B cell (primary cell): ENCODE data around the gene CCDC9B. TPM values are rescaled to one million over a fixed set of nuclear protein-coding genes. Genes with fewer than 3 reads are reported as not detected.

Experiments used
- ATAC-seq: fragments of 200-7000 bp; cut with Tn5 transposase; one replicate; pipeline ENCODE4 v1.10.0; 2021; ENCODE audit warnings: low read depth, mild to moderate bottlenecking, moderate number of reproducible peaks, moderate library complexity
- CTCF ChIA-PET: fragments of 350-600 bp; sonication (Branson Sonifier 250); formaldehyde crosslinking; loops from one replicate; lab custom pipeline; 2021; ENCODE audit warnings: antibody characterized with exemption, inconsistent platforms; lab: Charles Lee
- POLR2A ChIA-PET: fragments of 350-600 bp; sonication (Branson Sonifier 250); formaldehyde crosslinking; loops from one replicate; lab custom pipeline; 2021; ENCODE audit warnings: antibody characterized with exemption; lab: Charles Lee
- DNase-seq: peaks from one replicate; pipeline ENCODE4 v3.0.0; 2013
- H2AFZ ChIP-seq: 2 replicates; pipeline ENCODE4 v1.6.1; 2012; ENCODE audit warnings: mild to moderate bottlenecking, low read depth, low read length; ENCODE audit not compliant: insufficient read depth, poor library complexity, severe bottlenecking
- H3K27ac ChIP-seq, 2 donors: 1 replicate in 1 of 2; 2 replicates in 1 of 2; pipeline ENCODE4 v1.5.1; 2012 to 2013; ENCODE audit warnings: low read length in 2 of 2, mild to moderate bottlenecking in 2 of 2, moderate library complexity in 1 of 2
- H3K27me3 ChIP-seq, 4 experiments: fragments of 200-600 bp in 1 of 4; sonication (generic) in 1 of 4; replicated peaks in 1 of 4; 1 replicate in 2 of 4; 2 replicates in 2 of 4; pipeline versions ENCODE4 v1.6.1 to v1.7.0; 2013 to 2016; ENCODE audit warnings: low read length in 3 of 4, mild to moderate bottlenecking in 2 of 4, mixed read lengths in 1 of 4, moderate library complexity in 1 of 4; ENCODE audit not compliant: insufficient read depth in 4 of 4, control insufficient read depth in 3 of 4; ENCODE audit errors: control extremely low read depth in 1 of 4
- H3K36me3 ChIP-seq, 2 experiments: replicated peaks in 1 of 2; 1 replicate in 1 of 2; 2 replicates in 1 of 2; pipeline versions ENCODE4 v1.6.1 to v1.7.1; 2013; ENCODE audit warnings: low read length in 1 of 2; ENCODE audit not compliant: insufficient read depth in 2 of 2, control insufficient read depth in 1 of 2; ENCODE audit errors: control extremely low read depth in 1 of 2, extremely low read depth in 1 of 2
- H3K4me1 ChIP-seq, 2 donors: fragments of 200-600 bp in 1 of 2; sonication (generic) in 1 of 2; 1 replicate in 1 of 2; 2 replicates in 1 of 2; pipeline versions ENCODE4 v1.5.1 to v1.6.1; 2013 to 2017; ENCODE audit warnings: low read length in 2 of 2; ENCODE audit not compliant: control insufficient read depth in 2 of 2, insufficient read depth in 2 of 2
- H3K4me2 ChIP-seq: replicated peaks from 2 replicates; pipeline ENCODE3; 2012; ENCODE audit warnings: mild to moderate bottlenecking, low read depth, low read length; ENCODE audit not compliant: poor library complexity, severe bottlenecking
- H3K4me3 ChIP-seq, 5 experiments: fragments of 200-600 bp in 1 of 5; sonication (generic) in 1 of 5; 1 replicate in 3 of 5; 2 replicates in 2 of 5; pipeline versions ENCODE4 v1.5.1 to v1.7.0; 2011 to 2016; ENCODE audit warnings: low read length in 4 of 5, mild to moderate bottlenecking in 4 of 5, low read depth in 2 of 5, control low read depth in 1 of 5, moderate library complexity in 1 of 5; ENCODE audit not compliant: insufficient read depth in 1 of 5; ENCODE audit errors: control extremely low read depth in 1 of 5, extremely low read depth in 1 of 5
- H3K79me2 ChIP-seq: fragments of 200-600 bp; sonication (generic); one replicate; pipeline ENCODE4 v1.6.0; 2016; ENCODE audit warnings: low read length; ENCODE audit not compliant: control insufficient read depth, insufficient read depth
- H3K9ac ChIP-seq: fragments of 200-600 bp; sonication (generic); 2 replicates; pipeline ENCODE4 v1.6.1; 2017; ENCODE audit warnings: mild to moderate bottlenecking, low read length, moderate library complexity
- H3K9me3 ChIP-seq, 3 donors: one replicate each; pipeline versions ENCODE4 v1.6.1 to v1.7.1; 2013; ENCODE audit warnings: low read length in 2 of 3; ENCODE audit not compliant: control insufficient read depth in 2 of 3, insufficient read depth in 1 of 3; ENCODE audit errors: control extremely low read depth in 1 of 3
- H4K20me1 ChIP-seq: 2 replicates; pipeline ENCODE4 v1.6.0; 2012; ENCODE audit warnings: mild to moderate bottlenecking, low read length; ENCODE audit not compliant: insufficient read depth, control insufficient read depth, poor library complexity, severe bottlenecking
- H3K27ac Mint-ChIP-seq: one replicate; pipeline ENCODE4 v1.8.0; 2021; ENCODE audit warnings: mixed read lengths
- H3K27me3 Mint-ChIP-seq: one replicate; pipeline ENCODE4 v1.8.0; 2021; ENCODE audit warnings: mixed read lengths
- H3K4me1 Mint-ChIP-seq: one replicate; pipeline ENCODE4 v1.8.0; 2021; ENCODE audit warnings: mixed read lengths
- H3K4me3 Mint-ChIP-seq: one replicate; pipeline ENCODE4 v1.8.0; 2021; ENCODE audit warnings: mixed read lengths
- H3K9me3 Mint-ChIP-seq: one replicate; pipeline ENCODE4 v1.8.0; 2022; ENCODE audit warnings: mixed read lengths; ENCODE audit not compliant: insufficient read depth
- EZH2 ChIP-seq: IDR thresholded peaks from 2 replicates; pipeline ENCODE4 v1.6.1; 2012; ENCODE audit warnings: borderline replicate concordance, low read depth, mild to moderate bottlenecking, moderate library complexity, low read length; ENCODE audit not compliant: insufficient read depth, poor library complexity, severe bottlenecking
- WGBS: methylation state at CpG from one replicate; pipeline ENCODE4 v1.1.5; 2013; ENCODE audit warnings: missing lambda C conversion rate; ENCODE audit not compliant: insufficient coverage; 5-methylcytosine and 5-hydroxymethylcytosine counted together
- intact Hi-C: fragments of 100-400 bp; cut with micrococcal nuclease; formaldehyde crosslinking; loops from one replicate; pipeline ENCODE4 v1.10.0; 2022
- polyA plus RNA-seq: library from polyadenylated mRNA; depleted of rRNA; stranded (reverse); fragments of >200 nt; gene quantifications from 2 replicates; pipeline ENCODE4 v1.2.3, GENCODE V29; 2012
- total RNA-seq, 2 donors: library from RNA; stranded (reverse); fragments of 120-200 nt in 1 of 2; gene quantifications; 1 replicate in 1 of 2; 2 replicates in 1 of 2; pipeline versions ENCODE4 v1.2.3 to v1.2.4, GENCODE V29; 2013 to 2022
- TF ChIP-seq, protein P1 (sequence below): fragments of 200-600 bp; IDR thresholded peaks from one replicate; pipeline ENCODE4 v1.8.0; 2022; ENCODE audit warnings: antibody characterized with exemption, mild to moderate bottlenecking

CCDC9B gene
- total and polyA plus RNA-seq, 2 donors (not counting 1 experiment from before 2014, with no cell fraction given) = 1.6 to 2.4 TPM

DNA sequence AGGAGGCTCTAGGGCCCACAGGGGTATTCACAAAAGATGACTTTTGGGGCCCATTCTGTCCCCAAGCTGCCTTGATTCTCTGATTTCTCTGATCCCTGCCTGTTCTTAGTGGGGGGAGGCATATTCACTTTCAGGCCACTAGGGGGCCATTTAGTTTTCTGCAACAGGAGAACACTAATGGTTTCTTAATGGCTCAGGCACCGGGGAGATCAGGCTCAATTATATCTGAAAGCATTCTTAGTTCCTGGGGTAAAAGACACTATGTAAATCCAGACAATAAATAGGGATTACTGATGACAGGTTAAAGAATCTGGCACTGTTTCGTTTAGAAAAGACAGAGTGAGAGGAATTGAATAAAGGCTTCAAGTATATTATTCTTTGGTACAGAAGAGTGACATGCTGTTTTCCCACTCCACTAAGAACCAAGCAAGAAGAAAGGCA lies 19.8 kb downstream of the CCDC9B start:
- Histone ChIP-seq H2AFZ (no peak overlapping the region), H3K27ac (no peak overlapping the region), H3K79me2 (no peaks in the 10 kb centered on the region), H3K27me3 (peaks cover 0 to 2% (median under 1%) of the 10 kb centered on the region in 4 experiments), H3K9ac (no peak overlapping the region), H3K4me1 (peaks cover 38 to 42% of the 10 kb centered on the region in 2 donors), H3K36me3 (no peaks in the 10 kb centered on the region), H4K20me1 (no peaks in the 10 kb centered on the region), H3K4me3 (no peak overlapping the region), H3K4me2 (no peak overlapping the region), H3K9me3 (peaks cover 0 to 2% (median 0%) of the 10 kb centered on the region in 3 donors)
- WGBS = no CpG with 5 or more reads among the region's 2 CpGs
- H3K9me3 Mint-ChIP-seq = no peaks in the 10 kb centered on the region
- peak overlapping the region; percentile 2 for H3K27ac Mint-ChIP-seq
- TF ChIP-seq EZH2 = no peak
- TF ChIP-seq, protein P1, sequence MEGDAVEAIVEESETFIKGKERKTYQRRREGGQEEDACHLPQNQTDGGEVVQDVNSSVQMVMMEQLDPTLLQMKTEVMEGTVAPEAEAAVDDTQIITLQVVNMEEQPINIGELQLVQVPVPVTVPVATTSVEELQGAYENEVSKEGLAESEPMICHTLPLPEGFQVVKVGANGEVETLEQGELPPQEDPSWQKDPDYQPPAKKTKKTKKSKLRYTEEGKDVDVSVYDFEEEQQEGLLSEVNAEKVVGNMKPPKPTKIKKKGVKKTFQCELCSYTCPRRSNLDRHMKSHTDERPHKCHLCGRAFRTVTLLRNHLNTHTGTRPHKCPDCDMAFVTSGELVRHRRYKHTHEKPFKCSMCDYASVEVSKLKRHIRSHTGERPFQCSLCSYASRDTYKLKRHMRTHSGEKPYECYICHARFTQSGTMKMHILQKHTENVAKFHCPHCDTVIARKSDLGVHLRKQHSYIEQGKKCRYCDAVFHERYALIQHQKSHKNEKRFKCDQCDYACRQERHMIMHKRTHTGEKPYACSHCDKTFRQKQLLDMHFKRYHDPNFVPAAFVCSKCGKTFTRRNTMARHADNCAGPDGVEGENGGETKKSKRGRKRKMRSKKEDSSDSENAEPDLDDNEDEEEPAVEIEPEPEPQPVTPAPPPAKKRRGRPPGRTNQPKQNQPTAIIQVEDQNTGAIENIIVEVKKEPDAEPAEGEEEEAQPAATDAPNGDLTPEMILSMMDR = peak; percentile 93
- ChIA-PET POLR2A (interaction anchor here (2.0 kb wide), 1 partner anchor 13 kb away, joined by 5 read pairs; the partner anchor contains the start of gene PLCB2), CTCF (interaction anchor here (0.7 to 8.5 kb wide), 15 partner anchors 8 to 632 kb away, joined by 3 to 221 read pairs (median 6); partner anchors contain the start of genes CCDC9B, IVD and PLCB2)
- DNase-seq = peak; percentile 78
- no peak overlapping the region for H3K4me3 Mint-ChIP-seq
- peak; percentile 20 for ATAC-seq
- H3K27me3 Mint-ChIP-seq = peaks cover under 1% of the 10 kb centered on the region
- intact Hi-C loops = loop anchor here (5.0 kb wide), 5 partner anchors 39 to 534 kb away; partner anchors contain the start of genes ANKRD63, BMF and BUB1B
- H3K4me1 Mint-ChIP-seq = peaks cover 38% of the 10 kb centered on the region

DNA sequence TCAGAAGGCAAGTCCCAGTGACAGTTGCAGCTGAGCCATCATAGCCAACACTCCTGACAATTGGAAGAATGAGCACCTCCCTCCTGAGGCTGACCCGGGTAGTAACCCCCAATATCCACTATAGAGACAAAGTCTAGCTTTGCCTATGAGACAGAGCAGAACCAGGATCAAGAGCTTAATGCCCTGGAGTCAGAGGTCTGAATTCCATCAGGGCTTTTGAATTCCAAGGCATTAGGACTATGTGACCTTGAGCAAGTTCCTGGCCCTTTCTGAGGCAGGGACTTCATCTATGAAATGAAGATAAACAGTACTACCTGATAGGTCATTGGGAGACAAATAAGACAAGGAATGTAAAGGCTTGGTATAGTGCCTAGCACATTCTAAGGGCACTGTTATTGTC lies 20.3 kb downstream of the CCDC9B start:
- Mint-ChIP-seq H3K27me3 (peaks cover 6% of the 10 kb centered on the region), H3K4me1 (peaks cover 32% of the 10 kb centered on the region), H3K27ac (no peak overlapping the region), H3K9me3 (no peaks in the 10 kb centered on the region), H3K4me3 (no peak overlapping the region)
- intact Hi-C loops = loop anchor here (5.0 kb wide), 5 partner anchors 38 to 533 kb away; partner anchors contain the start of genes ANKRD63, BMF and BUB1B
- Histone ChIP-seq H4K20me1 (no peaks in the 10 kb centered on the region), H2AFZ (no peak overlapping the region), H3K27ac (no peak overlapping the region), H3K4me3 (no peak overlapping the region), H3K36me3 (no peaks in the 10 kb centered on the region), H3K79me2 (no peaks in the 10 kb centered on the region), H3K27me3 (peaks cover 0 to 3% (median 2%) of the 10 kb centered on the region in 4 experiments), H3K9me3 (peaks cover 0 to 2% (median 0%) of the 10 kb centered on the region in 3 donors), H3K9ac (no peak overlapping the region), H3K4me1 (peaks cover 32 to 40% of the 10 kb centered on the region in 2 donors), H3K4me2 (no peak overlapping the region)
- WGBS = 89% methylated on average over 1 of the region's 1 CpG
- TF ChIP-seq, protein P1 = no peak
- no peak for TF ChIP-seq EZH2
- ATAC-seq (no peak), DNase-seq (no peak)
- ChIA-PET POLR2A (interaction anchor here (2.0 kb wide), 1 partner anchor 13 kb away, joined by 5 read pairs; the partner anchor contains the start of gene PLCB2), CTCF (interaction anchor here (1.1 to 8.5 kb wide), 15 partner anchors 8 to 275 kb away, joined by 3 to 221 read pairs (median 6); partner anchors contain the start of genes CCDC9B, IVD and PLCB2)
